Glomerular visceral epithelial cell (primary cell): ENCODE measurements around the gene ASXL1.

Source experiments
- DNase-seq: peaks from one replicate; pipeline ENCODE4 v3.0.0-alpha.2; 2016; ENCODE audit errors: extremely low spot score

Gene ASXL1

GRCh38 chr20:32440069-32440757, 82.1 kb downstream of the ASXL1 start:
- no peak for DNase-seq

GRCh38 chr20:32440758-32441078, 82.6 kb downstream of the ASXL1 start:
- DNase-seq, result no peak

DNA sequence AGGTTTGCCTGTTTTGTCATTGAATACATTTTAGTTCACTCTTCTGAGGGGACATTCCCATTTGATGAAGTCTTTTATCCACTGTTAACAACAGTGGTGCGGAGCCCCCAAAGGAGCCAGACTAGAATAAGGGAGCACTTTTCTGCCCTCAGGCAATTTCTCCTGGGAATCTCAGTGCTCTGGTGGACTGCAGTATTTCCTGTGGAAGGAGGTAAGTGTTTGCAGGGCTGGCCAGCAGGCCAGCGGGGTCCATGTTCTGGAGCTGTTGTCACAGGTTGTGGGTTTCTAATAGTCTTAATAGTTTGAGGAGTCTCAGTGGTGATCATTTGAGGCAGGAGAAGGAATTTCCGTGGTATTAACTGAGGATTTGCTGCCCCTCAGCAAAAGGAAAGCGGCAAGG, 83.5 kb downstream of the ASXL1 start:
- no peak for DNase-seq

GRCh38 chr20:32442630-32443373, 84.7 kb downstream of the ASXL1 start:
- no peak for DNase-seq

- DNase-seq, result no peak
Measured at GRCh38 chr20:32443386-32443974, 85.3 kb downstream of the ASXL1 start.

GRCh38 chr20:32444474-32445220, 86.5 kb downstream of the ASXL1 start:
- DNase-seq, result no peak

DNA sequence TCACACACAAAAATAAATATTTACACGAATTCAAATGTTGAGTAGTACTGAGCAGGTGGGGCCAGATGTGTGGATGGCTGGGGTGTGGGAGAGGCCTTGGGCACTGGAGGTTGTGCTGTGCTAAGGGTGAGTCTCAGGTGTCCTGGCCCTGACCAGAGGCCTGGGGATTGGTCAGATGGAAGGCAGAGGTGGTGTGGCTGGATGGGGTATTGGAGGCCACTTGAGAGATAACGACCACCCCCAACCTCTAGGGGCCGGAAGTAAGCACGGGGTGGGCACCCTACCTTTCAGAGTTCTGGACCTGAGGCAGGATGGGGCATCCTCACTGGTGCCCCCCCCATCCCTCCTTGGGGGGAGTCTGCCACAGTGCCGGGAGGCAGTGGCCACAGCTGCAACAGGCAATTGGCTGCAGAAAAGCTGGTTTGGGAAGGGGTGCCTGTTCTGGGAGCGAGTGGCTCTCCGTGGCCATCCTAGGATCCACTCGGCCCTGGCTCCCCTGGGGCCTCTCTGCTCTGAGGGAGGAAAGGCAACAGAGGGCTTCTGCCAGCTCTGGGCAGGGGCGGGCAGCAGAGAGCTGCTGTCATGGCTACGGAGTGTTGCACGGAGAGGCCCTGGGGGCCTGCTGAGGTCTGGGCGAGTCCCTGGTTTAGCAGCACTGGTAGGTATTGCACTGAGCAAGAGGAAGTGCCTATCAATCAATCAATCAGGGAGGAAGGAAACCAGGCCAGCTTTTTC, 87.6 kb downstream of the ASXL1 start:
- no peak for DNase-seq

GRCh38 chr20:32446301-32447100, 88.4 kb downstream of the ASXL1 start:
- no peak for DNase-seq

DNA sequence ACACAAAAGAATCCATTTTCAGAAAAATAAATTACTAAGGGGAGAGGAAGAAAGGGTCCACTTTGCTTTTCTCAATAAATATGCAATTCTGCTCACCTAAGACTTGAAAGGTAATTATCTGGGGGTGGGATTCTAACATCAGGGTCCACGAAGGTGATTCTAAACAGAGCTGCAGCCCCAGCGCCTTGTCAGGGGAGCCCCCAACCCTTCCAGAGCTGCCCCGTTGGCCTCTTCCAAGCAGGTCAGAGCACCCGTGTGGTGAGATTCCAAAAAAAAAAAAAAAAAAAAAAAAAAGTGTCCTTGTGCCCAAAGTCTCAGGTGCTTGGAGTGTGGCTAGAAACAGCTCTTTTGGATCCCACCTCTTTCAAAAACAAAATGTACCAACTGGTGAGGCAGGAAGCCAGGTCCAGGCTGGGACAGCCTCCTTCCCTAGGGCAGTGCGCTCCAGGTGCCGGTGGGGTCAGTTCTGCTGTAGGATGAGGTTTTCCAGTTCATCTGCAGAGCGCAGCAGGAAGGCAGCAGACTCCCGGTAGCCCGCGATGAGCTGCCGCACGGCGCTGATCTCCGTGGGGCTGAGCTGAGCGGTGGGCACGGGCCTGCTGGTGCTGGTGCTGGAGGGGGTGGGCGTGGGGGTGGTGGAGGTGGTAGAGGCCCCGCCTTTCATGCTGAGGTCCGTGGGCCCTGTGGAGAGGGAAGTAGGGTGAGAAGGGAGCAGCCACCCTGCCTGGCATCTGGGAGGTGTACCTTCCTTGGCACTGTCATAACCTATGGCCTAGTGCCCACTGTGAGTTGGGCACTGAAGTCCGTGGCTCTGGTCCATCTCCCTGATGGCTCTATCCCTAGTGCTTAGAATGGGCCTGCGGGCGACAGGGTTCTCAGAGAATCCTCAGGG, 89.3 kb downstream of the ASXL1 start:
- no peak for DNase-seq

DNA sequence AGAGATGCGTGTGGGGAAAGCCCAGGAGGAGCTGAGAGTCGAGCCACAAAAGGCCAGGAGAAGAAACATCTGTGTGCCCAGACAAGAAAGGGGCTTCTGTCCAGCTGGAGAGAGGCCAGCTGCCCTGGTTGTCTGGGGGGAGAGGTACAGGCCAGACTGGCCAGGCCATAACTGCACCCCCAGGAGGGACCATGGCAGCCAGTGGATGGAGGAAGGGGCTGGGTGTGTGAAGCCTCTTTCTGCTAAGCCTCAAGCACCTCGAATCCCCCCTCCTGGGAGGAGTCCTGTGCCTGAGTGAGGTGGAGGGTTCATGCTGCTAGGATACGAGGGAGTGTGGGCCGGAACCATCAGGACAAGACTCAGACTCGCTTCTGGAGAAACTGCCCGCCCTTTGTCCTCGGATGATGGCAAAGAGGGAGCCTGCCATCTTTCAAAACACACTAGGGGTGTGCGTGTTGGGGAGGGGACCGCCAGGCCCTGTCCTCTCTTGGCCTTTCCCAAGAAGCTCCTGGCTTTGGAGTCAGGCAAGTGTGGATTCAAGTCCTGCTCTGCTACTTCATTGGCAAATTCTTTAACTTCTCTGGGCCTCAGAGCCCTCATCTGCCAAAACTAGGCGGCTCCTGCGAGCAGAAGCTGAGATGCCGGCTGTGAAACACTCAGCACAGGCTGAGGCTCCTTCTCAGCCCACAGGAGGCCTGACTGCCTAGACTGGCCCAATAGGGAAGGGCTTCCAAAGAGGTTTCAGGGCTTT, 90.3 kb downstream of the ASXL1 start:
- DNase-seq, result no peak

DNA sequence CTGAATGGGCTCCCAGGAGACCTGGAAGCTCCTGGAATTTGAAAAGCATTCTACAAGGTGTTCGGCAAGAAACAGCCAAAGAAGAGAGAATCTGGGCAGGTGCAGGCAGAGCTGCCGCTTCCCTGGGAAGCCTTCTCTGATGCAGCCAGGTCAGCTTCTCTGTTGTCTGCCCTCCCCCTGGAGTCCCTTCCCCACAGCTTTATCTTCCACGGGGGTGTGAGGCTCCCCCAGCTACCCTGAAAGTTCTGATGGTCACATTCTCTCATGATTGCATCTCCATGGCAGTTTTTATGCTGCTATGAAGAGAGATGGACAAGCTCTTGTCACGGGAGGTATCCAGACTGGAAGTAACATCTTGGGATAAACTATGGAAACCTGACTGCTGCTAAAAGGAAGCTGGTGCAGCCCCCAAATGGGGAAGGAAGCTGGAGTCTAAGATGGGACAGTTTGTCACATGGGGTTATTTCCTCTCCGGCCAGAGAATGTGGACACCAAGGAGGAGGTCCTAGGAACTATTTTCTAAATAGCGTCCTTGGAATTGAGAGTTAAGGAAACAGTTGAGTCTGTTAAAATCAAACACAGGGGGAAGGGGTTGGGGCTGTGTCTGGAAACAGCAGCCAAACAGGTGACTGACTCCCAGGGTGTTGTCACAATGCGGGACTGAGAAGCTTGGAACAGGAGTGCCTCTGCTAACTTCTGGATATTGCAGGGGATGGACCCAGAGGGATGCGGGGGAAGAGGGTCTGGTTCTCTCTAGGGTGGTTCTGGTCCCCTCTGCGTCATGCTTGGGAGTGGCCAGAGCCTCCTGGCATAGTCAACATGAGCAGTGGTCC, 91.1 kb downstream of the ASXL1 start:
- DNase-seq, result no peak

DNA sequence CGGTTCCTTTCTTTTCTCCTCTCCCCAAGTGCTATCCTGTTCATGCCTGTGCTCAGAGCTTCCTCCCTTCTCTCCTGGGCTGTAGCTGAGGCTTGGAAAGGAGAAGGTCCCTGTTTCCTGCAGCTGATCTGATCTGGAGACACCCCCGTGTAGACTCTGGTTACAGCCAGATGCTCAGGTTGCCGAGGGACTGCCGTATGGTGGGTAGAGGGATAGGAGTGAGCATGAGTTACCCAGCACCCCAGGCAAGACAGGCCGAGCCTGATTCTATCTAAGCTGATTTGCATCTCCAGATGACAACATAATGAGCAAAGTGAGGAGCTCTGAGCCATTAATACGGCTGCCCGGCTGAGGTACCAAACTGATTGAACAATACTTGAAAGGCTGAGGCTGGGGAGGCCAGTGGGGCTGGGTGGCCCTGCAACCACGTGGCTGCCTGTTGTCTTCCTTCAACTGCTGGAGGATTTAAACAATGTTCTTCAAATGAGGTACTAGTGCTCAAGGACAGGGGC, 91.8 kb downstream of the ASXL1 start:
- DNase-seq, result no peak

DNA sequence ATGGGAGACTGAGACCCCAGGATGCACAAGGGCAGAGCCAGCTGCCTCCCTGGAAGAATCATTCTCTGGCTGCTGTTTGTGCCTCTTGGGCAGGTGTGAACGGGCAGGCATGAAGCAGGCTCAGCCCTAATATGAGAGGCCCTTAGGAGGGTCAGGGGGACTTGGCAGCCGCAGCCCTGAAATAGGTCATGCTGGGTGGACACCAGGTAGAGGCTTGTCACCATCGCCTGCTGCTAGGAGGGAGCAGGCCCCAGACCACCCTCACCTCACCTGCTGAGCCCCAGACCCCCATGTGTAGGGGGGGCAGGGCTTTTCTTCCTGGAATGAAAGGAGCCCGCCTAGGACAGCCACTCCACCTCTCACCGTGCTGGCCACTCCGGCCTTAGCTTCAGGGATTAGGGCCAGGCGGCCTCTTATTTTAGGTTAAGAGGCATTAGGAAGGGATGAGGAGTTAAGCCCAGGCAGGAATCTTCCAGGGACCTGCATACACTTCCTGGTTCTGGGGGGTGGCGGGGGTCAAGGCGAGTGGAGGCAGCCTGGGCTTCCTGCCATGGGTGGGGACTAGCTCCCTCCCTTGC, 92.4 kb downstream of the ASXL1 start:
- no peak for DNase-seq

GRCh38 chr20:32451340-32451681, 93.2 kb downstream of the ASXL1 start:
- DNase-seq, result no peak

- DNase-seq, result no peak
Measured at GRCh38 chr20:32451682-32452461, 93.7 kb downstream of the ASXL1 start.

DNA sequence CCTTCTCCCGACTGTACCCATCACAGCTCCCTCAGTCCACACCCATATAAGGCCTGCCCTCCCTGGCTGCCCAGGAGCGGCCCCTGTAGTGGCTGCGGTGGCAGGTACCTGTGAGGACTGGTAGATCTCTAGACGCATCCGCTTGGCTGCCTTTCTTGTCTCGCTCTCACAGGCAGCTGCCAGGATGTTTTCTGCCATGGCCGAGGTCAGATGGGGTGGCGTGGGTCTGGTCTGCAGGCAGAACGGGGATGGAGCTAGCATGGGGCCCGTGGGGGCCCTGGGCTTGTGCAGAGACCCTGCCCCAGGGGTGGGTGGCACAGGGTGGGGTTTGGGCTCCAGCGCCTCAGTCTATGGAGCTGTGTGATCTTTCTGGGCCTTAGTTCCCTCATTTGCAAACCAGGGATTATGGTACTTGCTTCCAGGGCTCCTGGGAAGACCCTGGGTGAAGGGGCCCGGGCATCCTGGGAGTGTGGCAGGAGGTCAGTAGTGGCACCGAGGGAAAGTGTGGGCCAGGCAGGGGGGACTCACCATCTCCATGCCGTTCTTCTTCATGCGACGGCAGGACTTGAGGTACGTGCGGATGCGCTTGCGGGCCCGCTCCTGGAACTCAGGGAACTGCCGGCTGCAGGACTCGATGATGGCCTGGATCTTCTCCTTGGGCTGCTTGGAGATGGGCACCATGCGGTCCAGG, 94.8 kb downstream of the ASXL1 start:
- no peak for DNase-seq
